IPS DF 19.7 (cell line): ENCODE data around the gene DGCR2.
"Not testable (repeated sequence)": the region's sequence is repeated elsewhere in the genome, so short reads cannot be mapped to it uniquely, and the experiment has no call there.

Experiments
- DNase-seq: peaks from one replicate; pipeline ENCODE4 v3.0.0-alpha.2; 2013; ENCODE audit warnings: low read depth, low spot score

DGCR2 gene

GRCh38 chr22:19043121-19044085 is 78.8 kb downstream of the DGCR2 start:
- DNase-seq, result no peak

DNA sequence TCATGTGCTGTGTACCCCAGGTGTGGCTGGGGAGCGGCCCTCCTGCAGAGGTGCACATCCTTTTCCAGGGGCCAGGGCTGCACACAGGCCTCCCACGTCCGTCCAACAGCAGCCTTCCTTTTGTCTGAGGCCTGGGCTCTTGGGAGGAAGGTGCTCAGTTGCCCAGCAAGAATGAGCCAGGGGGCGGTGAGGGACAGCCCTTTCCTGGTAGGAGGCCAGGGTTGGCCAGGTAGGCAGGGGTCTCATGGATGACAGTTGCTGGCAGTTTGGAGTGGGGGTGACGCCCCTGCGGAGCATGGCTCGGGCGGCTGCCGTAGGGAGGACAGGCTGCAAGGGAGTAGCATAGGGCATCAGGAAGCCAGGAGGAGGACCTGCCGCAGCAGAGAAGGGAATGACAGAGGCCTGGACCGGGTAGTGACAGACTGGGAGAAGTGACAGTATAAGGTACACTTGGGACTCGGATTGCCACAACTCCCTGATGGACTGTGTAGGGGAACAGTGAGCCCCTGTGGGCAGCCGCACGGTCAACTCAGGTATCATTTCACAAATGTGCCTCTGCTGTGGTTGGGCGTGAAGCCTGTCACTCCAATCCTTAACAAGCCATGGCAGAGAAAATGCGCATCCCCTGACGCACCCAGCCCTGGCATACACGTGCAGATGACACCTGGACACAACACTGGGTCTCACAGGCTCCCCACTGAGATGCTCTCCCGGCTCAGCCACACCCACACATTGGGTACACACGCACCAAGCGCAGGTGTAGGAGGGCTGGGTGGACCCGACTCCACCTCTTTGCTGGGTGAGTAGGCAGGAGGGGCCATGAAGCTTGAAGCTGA is 79.7 kb downstream of the DGCR2 start:
- DNase-seq, result no peak

GRCh38 chr22:19041704-19042074 is 80.5 kb downstream of the DGCR2 start:
- no peak for DNase-seq

- no peak for DNase-seq
Observed at GRCh38 chr22:19040888-19041703, 81.1 kb downstream of the DGCR2 start.

DNA sequence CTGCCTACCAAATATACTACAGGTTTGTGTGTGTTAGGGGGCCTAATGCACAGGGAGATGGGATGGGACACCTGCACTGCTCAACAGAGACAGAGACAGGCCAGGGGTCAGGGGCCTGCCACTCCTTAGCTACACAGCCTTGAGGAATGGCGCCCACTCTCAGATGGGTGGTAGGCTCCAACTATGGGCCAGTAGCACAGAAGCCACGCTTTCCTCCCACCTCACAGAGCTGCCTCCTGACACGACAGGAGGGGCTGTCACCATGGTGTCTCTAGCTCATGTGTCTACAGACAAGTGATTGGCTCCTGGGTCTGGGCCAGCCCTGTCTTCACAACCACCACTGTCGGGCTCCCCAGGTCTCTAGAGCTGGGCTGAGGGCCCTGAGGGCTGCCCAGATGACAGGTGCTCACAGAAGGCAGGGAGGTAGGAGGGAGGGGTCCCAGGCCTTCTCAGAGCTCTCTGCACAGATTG is 81.8 kb downstream of the DGCR2 start:
- DNase-seq, result no peak

GRCh38 chr22:19039796-19040280 is 82.4 kb downstream of the DGCR2 start:
- DNase-seq, result no peak

DNA sequence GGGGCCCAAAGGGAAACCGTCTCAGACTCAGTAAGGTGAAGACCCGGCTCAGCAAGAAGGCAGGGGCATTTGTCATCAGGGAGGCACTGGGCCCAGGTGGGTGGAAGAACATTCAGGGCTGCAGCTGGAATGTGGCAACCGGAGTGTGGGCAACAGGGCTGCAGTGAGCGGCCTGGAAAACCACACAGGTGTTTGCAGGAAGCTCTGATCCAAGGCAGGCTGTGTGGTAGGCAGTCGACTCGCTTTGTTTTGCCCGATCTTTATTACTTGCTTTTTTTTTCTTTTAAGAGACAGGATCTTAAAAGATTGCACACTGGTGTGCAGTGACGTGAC is 82.8 kb downstream of the DGCR2 start:
- DNase-seq, result no peak

DNA sequence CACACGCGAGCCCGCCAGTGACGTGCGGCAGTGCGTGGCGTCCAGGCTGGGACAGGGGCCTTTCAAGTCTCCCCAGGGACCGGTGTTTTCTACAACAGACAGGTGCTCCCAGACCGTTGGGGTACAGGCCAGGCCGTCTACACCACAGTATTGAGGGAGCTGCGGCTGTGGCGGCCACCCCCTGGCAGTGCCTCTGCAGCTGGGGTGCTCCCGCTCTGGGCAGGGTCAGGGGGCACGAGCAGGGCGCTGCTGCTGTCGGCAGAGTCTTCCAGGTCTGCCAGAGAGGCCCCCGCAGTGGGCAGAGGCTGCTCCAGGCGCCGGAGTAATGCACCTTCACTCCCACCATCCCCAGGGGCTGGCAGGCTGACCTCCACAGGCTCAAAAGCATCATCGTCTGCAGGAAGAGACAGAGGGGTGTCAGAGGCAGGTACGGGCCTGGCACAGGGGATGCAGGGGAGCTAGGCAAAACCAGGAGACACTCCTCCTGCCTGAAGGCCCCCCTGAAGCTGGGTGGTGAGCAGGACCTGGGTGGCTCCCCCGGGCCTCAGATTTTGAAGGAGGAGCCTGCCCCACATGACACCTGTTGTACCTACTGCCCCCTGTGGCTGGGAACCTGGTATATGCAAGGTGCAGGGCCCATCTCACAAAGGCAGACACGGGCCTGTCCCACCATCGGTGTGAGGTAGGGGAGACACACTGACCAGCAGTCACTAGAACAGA is 83.3 kb downstream of the DGCR2 start:
- no peak for DNase-seq

- no peak for DNase-seq
Observed at GRCh38 chr22:19038164-19038546, 84.1 kb downstream of the DGCR2 start.

GRCh38 chr22:19037282-19038163 is 84.7 kb downstream of the DGCR2 start:
- DNase-seq, result no peak

- DNase-seq, result peak; percentile 23
Observed at GRCh38 chr22:19036523-19037273, 85.5 kb downstream of the DGCR2 start.

- DNase-seq, result no peak
Observed at GRCh38 chr22:19036229-19036522, 86.0 kb downstream of the DGCR2 start.

GRCh38 chr22:19035474-19036228 is 86.6 kb downstream of the DGCR2 start:
- peak; percentile 12 for DNase-seq

GRCh38 chr22:19035126-19035473 is 87.1 kb downstream of the DGCR2 start:
- not testable (repeated sequence) for DNase-seq

GRCh38 chr22:19034724-19035120 is 87.5 kb downstream of the DGCR2 start:
- not testable (repeated sequence) for DNase-seq

DNA sequence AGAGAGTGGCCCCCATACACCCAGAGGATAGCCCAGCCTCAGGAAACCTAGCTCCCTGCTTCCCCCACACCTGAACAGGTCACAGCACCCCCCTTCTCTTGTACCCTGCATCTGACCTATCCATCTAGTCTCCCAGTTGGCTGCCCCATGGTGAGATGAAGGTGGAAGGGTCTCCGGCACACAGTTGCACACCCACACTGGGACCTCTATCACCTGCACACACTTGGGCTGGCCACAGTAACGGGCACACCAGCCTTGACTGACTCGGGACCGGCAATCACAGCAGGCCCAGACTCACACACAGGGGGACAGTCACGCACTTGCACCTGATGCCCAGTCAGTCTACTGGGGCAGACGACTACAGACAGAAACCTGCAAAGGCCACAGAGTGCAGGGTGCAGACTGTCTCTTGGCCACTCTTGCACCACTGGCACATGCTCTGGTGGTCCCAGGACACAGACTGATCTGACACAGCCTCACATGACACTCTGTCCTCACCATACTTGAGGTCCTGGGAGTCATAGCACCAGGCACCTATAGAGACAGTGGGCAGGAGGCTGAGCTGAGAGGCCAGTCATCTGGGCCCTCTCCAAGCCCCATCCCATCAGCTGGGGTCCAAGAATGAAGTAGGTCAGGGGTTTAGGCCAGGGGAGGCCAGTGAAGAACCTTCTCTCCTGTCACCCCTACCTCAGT is 88.0 kb downstream of the DGCR2 start:
- not testable (repeated sequence) for DNase-seq

DNA sequence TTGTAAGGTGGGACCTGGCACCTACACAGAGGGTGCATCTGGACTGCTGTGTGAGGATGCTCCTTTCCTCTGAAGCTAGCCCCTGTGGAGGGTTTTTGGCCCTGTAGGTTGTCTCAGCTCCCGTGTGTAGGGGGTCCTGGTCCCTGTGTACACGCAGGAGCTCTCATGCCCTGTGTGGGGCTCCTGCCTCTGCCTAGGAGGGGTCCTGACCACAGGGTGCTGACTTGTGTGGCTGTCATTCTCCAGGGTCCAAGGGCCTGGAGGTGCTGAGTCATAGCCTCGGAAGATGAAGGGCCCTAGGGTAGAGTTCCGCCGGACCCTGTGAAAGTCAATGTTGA is 88.7 kb downstream of the DGCR2 start:
- not testable (repeated sequence) for DNase-seq

DNA sequence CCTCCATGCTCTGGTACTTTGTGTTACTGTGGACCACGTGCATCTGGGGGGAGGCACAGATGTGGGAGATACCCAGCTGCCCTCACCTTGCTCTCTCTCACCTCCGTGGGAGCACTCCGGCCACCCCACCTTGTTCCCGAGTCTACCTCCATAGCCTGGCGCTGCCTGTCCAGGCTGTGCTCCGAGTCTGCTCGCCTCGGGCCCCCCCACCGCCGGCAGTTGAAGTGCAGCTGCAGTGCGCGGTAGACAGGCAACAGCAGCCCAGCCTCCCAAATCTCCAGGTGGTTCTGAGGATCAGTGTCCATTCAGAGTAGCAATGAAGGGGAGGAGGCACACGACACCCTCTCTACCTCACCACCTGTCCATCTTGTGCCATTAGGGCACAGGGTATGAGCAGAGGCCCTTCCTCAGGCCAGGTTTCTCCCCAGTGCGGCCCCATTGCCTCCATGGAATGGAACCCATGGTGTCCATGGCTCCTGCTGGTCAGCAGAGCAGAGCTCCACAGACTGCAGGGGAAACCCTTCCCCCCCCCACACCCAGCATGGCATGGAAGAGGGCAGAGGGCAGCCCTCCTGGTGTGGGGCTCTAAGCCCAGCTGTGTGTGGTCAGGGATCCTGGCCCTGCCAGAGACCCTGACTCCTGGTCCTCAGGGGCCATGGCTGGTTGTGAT is 89.2 kb downstream of the DGCR2 start:
- DNase-seq, result not testable (repeated sequence)
